COLO668 (cell line): ENCODE results near the gene POLR3A.

Source experiments
- DNase-seq: peaks from one replicate; lab custom pipeline; 2025; ENCODE audit not compliant: unreplicated experiment; lab: John Stamatoyannopoulos, UW

The POLR3A gene

DNA sequence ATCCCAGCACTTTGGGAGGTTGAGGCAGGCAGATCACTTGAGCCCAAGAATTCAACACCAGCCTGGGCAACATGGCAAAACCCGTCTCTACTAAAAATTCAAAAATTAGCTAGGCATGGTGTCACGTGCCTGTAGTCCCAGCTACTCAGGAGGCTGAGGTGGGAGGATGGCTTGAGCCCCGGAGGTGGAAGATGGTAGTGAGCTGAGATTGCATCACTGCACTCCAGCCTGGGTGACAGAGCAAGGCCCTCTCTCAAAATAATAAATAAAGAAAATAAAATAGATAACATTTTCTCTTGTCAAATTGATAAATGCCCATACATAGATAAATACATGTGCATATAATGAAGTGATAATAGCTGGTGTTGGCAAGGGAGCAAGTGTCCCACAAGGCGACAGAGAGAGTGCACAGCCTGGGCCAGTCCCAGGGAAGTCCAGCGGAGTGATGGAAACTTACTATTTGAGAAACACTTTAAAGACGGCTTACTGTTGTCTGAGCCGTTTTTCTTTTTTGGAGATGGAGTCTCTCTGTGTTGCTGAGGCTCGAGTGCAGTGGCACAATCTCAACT is 69.3 kb downstream of the POLR3A start:
- DNase-seq = no peak

DNA sequence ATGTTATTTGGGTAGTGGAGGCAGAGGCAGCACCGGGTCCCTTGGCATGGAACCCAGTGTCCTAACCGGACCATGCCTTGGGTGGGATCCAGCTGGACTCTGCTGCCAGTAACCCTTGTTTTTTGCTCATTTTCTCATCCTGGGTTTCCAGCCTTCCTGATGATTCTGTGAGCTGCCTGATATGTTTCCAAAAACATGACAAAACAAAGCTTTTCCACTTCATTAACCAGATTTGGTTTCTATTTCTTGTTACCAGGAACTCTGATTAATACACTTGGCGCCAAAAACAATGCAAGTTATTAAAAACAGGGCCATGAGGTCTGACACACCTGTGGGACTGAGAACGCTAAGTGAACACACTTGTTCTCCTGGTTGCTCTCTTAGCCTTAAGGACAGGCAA is 69.9 kb downstream of the POLR3A start:
- DNase-seq = no peak

DNA sequence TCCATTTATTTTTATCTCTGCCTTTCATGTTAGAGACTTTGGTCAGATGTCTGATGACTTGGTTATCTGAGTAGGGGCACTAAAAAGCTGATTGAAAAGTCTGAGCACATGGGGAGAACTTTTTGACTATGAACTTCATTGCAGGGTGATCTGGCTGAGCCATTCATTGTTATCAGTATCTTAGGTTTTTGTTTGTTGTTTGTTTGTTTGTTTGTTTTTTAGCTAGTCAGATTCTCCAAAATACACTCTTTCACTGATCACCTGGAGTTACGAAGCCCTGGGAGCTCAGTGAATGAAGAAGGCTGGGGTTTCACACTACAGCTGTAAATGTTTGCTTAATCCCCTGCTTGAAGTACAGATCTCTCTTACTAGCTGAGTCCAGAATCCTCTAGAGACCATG is 74.2 kb downstream of the POLR3A start:
- no peak for DNase-seq

DNA sequence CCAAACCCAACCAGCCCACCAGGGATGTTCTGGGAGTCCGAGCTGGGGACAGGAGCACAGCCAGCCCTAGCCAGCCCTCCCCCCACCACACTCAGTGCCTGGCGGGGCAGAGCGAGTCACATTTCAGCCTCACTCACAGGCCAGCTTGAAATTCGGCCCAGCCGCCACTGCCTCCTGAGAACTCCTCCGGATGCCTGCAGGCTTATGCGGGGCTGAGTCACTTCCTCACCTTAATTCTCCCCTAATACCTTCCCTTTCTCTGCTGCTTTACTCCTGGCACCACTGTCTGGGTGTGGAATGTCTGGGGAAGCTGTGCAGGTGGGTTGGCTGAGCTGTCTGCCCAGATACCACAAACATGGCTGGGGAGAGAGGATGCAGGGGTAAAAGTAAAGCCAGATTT is 80.1 kb downstream of the POLR3A start:
- no peak for DNase-seq

DNA sequence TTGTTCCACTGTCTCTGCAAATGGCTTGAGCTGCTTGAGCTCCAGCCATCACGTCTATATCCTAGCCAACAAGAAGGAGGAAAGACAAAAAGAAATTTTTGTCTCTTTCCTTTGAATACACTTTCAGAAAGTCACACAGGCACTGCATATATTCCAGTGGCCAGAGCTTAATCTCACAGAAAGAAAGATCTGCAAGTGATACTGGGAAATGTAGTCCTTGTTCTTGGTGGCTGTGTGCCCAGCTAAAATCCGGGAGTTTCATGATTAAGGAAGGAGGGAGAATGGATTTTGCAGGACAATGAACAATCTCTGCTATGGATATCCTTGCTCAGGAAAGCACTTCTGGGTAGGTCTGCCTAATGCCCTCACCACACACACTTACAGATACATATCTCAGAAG is 83.2 kb downstream of the POLR3A start:
- no peak for DNase-seq

DNA sequence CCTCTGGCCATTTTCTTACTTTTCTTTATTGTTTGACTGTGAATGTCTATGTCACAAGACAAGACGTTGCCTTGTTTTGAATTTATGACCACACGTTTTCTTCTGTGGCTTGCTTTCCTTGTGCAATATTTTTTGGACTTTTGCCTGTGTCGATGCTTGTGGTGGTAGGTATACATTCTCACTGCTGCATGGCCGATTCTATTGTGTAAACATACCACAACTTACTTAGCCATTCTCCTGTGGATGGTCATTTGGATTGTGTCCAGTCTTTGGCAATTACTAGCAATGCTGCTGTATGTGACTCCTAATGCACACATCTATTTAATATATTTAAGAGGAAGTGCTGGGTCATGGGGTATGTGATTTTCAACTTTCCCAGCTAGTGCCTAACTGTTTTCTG is 84.8 kb downstream of the POLR3A start:
- DNase-seq = no peak

DNA sequence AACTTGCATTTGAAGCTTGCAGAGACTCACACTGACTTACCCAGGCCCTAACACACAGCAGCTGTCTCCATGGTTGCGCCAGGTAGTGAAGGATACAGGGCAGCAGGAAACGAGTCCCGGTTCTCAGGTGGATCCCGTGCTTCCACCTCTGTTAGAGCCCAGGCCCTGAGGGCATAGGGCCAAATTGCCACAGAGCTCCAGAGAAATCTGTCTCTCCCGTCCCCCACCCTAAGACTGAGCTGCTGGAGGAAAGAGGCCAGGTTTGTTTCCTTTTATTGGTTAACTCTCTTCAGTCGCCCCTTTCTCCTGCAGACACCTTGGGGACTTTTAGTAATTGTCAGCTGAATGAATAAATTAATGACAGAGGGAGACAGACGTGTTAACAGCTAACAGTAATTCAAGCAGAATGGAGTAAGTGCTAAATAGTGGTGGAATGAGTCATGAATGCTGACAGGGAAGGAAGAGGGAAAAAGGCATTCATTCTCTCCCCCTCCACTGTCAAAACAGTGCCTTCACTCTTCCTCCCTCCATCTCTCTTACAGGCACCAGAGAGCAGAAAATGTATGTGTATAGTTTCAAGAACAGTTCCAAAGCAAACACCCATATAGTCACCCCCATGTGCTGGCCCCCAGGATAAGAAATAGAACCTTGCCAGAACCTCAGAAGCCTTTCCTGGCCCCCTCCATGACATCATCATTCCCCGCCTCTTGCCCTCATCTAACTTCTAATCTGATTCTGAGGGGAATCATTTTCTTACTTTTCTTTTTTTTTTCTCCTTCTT is 86.0 kb downstream of the POLR3A start:
- DNase-seq = peak; percentile 62

DNA sequence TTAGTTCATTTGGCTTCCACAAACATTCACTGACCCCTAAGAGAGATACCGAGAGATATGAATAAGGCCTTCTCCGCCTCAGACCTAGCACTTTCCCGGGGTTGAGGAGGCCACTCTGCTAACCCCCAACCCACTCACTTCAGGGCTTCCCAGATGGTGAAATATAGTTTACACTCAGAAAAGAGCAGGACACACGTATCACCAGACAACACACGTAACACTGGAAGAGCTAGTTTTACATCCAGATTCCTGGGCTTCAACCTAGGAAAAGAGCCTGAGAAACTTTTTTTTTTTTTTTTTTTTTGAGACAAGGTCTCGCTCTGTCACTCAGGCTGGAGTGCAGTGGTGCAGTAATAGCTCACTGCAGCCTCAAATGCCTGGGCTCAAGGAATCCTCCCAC is 87.5 kb downstream of the POLR3A start:
- no peak for DNase-seq

DNA sequence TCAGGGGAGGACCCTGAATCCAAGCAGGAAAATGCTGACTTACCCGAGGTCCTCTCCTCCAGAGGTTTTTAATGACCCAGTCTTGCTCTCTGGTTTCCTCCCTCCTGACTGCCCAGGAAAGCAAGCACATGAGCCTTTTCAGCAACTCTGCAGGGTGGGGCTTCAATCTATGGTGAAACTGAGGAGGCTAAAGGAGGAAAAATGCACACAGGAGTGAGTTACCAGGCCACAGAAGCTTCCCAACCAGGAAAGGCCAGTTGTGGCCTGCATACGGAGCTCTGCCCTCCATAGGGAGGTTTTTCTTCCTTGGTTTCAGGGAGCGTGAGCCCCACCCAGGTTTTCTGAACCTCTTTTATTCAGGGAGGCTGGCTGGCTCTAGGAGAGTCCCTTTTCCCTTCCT is 88.7 kb downstream of the POLR3A start:
- DNase-seq = no peak

DNA sequence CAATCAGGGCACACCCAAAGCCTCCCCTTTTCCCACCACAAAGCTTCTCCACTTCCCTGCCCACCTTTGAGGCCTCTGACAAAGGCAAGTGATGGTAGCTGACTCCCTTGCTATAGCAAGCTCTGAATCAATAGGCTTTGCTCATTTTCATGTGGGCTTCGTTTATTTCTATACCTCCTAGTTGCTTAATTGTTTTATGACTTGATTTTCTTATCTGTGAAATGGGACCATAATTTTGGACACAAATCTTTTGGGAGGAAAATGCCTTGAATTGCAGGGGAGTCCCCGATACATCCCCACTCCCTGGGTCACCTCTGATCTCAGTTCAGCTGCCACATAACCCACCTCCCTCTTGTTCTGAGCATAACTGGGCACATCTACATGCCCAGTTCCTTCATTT is 89.1 kb downstream of the POLR3A start:
- no peak for DNase-seq

DNA sequence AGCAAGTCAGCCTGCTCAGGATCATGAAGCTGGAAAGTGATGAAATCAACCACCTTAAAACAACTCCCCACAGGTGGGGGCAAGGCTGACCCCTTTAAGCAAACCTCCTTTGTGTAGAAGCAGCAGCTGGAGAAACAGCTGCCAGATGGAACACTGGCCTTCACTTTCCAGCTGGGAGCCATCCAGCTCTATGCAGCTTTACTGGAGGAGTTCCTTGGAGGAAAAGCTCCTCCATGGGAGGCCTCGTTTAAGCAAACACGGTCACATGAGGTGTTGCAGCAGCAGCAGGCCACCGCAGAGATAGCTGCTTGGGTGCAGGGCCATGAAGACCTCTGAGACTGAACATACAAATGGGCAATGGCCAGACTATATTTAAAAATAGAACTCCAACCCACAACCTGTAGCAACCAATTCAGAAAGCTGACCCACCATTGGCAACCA is 89.7 kb downstream of the POLR3A start:
- DNase-seq = no peak

DNA sequence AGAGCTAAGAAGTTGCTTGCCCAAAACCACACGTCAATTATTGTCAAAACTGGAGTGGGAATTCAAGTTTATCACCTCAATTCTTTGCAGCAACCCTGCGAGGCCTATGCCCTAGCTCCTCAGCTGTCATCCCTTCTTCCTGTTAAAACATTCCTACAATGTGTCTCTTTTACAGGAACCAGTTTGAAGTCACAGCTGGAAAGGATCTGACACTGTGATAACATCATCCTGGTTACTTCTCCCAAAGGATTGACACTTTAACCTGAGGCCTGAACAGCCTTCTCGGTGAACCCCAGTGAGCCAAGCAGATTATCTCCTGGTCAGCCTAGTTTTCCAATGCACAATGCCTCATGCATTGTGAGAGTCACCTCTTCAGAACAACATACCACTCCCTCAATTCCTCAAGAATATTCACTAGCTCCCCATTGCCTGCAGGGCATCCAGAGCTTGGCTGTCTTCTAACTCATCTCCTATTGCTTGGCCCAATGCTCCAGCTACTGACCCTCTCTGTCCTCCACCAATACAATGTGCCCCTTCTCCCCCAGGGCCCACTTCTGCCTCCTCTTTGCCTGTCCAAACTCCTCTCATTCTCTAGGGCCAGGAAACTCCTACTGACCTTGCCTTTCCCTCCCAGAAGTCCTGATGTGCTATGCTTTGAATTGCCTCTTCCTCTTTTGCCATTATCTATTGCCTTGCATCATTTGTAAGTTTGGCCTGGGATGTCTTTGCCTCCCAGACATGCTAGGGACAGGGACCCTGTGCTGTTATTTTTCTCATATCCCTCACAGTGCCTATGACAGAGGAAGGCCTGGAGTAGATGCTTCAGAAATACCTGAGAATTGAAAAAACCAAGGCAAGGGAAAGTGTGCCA is 92.4 kb downstream of the POLR3A start:
- no peak for DNase-seq

DNA sequence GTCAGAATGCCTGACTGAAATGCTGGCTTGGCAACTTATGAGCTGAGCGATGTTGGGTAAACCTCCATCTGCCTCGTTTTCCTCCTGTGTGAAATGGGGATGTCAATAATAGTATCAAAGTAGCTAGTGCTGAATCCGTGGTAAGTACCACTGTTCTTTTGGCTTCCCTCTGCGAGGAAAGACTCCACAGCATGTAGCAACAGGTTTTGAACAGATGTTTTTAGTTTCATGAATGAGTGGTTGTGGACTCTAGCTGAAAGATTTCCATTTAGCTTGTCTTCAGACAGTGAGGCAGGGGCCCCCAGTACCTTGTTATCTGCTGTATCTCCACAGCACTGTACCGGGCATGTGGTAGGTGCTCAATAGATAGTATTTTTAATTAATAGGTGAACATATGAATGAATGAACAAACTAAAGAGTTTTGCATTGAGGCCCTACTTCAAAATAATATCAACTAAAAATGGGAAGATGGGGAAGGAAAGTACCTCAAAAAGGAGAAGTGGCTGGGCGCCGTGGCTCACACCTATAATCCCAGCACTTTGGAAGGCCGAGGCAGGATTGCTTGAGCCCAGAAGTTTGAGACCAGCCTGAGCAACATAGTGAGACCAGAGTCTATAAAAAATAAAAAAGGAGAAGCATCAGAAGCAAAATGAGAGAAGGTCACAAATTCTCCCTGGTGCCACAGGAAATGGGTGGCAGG is 97.1 kb downstream of the POLR3A start:
- no peak for DNase-seq

DNA sequence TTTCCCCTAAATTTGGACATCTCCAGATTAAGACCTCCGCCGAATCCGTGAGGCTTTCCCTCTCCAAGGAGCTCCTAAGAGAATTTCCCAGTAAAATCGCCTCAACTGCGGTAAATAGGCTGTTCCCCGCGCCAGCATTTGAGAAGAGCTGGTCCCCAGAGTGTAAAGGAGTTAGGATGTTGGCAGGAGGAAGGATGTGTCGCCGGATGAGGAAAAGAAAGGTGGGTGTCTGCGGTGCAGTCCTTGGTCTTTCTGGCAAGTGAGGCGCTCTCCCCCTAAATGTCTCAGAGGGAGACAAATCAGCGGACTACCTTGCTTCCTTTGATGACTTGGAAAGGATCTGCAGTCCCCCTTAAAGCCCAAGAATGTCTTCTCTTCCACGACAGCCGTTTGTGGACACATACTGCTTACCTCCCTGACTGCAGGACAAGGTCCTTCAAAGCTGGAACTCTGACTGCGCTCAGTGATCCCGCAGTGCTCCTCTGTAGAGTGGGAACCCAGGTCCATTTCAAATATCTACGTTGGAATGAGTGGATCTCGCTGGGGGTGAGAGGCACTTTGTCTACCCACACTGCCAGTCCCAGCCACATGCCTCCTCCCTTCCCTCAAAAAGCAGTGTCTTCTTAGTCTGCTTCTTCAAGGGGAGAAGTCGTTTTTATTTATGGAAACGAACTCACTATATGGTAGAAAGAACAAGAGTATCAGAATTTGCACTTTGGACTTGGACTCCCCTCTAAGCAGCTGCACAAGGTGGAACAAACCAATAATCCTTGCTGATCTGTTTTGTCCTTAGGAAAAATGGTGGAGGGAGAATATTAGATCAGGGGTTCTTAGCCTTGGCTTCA is 101.7 kb downstream of the POLR3A start:
- no peak for DNase-seq

DNA sequence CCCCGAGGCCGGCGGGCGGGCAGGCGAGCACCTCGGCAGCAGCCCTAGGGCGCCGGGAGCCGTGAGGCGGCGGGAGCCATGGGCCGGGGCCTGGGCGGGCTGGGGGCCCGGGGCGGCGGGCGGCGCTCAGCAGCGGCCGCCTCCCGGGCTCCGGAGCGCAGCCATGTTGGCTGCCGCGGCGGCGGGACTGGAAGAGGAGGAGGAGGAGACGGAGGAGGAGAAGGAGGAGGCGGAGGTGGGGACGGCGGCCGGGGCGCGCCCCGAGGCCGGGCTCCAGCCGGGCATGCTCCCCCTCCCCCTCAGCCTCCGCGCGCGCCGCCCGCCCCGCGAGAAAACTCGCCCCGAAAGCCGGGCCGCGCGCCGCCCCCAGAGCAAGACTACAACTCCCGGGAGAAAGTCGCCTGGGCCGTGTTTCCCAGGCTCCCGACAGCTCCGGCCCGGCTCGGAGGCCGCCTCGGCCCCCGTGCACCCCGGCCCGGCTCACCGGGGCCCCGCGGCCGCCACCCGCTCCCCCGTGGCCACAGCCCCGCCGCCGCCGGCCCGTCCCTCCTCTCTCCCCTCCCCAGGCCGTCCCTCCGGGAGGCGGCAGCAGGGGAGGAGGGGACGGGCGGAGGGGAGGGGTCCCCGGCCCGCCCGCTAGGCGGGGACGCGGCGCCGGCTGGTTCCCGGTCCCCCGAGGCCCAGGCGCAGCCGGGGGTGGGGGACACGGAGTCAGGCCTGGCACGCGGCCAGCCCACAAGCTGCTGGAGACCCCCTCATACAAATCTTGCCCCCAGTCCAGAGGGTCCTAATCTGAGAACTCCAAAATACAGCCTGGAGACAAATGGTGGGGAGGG is 102.5 kb downstream of the POLR3A start, which contains the start of gene DLG5:
DLG5 (minus strand) TSS at position 190 of the 836 bp plus-strand sequence. CDS start 235 bp downstream, outside the sequence.
- peak; percentile 59 for DNase-seq

DNA sequence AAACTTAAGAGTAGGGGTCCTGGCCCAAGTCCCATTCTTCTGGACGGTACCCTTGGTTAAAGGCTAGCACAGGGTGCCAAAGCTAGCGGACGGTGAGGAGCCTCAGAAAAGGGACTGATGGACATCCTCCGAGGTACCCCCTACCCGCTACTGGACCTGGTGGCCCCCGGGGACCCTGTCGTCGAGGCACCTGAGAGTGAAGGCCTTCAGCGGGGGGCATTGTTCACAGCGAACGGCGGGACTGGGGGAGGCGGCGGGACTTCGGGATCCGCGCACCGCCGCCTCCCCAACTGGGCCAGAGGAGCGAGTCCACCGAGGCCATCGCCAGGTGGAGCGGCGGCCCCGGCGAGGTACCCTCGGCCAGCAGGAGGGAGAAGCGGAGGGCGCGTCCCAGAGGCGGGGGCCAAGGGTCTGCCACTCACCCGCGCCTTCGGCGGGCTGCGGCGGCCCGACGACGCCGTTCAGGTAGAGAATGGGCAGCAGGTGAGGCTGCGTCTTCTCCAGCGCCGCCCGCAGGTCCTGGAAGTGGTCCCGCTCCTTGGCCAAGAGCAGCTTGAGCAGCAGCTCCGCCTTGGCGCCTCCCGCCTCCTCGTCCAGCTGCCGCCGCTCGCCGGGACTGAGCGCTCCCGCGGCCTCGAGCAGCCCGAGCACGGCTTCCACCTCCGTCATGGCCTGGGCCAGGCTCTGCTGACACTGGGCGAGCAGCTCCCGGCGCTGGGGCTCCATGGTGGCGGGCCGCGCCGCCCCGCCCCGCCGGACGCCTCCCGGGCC is 103.3 kb downstream of the POLR3A start:
- DNase-seq = peak; percentile 59

DNA sequence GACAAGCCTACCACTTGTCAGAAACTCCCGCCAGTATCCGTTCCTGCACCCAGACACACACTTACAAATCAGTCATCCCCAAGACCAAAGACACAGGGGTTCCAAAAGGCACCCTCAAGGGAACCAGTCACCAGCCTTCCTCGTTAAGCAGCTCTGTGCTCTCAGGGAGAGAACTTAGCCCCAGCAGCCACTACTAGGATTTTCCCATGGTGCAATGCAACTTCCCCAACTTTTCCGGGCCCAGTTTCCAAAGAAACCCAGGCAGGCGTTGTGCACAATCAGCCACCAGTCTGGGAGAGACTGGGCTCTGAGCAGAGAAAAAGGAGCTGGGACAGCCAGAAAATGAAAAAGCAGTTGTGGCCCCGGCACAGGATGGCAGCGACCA is 103.9 kb downstream of the POLR3A start:
- peak; percentile 15 for DNase-seq

DNA sequence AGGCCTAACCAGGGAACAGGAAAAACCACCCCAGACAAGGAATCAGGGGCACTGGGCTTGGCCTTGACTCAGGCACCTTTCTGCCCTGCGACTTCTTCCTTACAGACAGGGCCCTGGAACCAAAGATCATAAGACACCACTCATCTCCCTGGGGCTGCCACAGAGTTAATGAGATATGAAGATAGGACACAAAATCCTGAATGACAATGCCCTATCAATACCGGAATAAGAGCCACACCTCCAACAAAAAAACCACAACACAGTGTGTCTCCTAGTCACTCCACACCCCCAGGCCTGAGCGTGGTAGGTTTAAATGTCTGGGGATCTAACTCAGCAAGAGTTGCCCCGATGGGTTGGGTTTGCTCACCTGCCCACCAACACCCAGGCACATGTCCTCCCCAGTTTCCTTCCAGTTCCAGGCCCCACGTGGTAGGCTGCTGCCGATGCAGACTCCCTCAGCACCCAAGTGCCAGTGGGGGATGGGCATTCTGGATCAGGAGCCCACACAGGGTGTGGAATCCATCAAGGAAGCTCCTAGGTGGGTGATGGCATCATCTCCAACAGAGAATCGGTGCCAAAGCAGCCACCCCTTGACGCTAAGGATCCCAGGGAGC is 106.6 kb downstream of the POLR3A start:
- DNase-seq = no peak
